NCI-H1417 (cell line): ENCODE results near the gene MRPS30.
"Not testable (repeated sequence)": the region's sequence is repeated elsewhere in the genome, so short reads cannot be mapped to it uniquely, and the experiment has no call there.

ENCODE experiments used
- DNase-seq, 3 experiments: peaks; one replicate each; lab custom pipeline; 2025; lab: John Stamatoyannopoulos, UW

MRPS30 gene

DNA sequence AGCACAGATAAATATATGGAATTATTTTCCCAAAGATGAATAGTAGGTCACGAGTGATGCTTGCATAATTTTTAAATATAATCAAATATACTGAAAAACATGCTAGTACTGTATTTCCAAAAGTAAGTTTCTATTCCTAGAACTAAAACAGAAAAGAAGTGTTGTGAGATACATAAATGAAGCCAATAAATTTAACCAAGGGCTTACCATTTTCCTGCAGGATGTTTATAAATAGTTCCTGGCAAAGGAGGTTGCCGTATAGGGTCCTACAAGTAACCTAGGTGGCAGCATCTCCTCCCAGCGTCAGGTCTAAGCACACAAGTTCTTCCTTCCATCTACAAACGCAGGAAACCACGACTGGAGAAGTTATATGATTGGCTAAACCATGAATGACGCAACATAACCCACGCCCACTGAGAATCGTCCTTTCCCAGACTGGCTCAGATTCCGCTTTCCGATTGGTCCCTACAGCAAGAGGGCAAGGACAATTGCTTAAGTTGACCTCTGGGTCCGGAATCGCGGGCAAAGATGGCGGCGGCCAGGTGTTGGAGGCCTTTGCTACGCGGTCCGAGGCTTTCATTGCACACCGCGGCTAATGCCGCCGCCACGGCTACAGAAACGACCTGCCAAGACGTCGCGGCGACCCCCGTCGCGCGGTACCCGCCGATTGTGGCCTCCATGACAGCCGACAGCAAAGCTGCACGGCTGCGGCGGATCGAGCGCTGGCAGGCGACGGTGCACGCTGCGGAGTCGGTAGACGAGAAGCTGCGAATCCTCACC is at the start of gene MRPS30:
Gene MRPS30, plus strand, starts transcription at position 513 of the 780 bp plus-strand sequence. Its CDS starts 16 bp downstream, at position 529.
- DNase-seq: peak; percentile 98 to 100 (median 100)

DNA sequence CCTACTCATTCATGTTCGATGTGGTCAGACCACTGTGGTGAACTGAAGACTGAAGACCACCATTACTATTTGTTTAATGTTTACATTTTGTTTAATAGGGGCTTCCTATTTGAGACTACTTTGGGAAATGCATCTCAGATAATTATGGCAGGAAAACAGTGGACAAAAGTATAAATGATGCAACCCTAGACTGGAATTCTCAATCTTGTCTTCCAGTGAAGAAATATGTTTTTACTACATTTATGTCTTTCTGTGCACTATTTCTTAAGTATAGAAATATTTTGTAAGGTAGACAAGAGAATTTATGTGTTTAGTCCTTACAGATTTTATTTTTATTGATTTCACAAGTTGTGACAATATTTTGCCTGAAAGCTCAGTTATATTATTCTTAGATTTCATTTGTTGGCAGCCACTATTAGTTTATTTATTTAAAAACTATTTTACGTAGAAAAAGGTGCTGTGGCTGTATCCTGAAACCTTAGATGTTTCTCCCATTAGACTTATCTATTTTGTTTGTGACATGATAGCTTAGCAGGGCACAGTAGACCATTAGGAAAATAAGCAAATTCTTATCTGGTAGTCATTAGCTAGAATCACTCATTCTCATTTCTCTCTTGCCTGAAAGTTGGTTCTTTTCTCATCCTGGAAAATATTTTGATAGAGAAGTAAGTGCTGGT is 39.4 kb upstream of the MRPS30 start:
- no peak for DNase-seq

DNA sequence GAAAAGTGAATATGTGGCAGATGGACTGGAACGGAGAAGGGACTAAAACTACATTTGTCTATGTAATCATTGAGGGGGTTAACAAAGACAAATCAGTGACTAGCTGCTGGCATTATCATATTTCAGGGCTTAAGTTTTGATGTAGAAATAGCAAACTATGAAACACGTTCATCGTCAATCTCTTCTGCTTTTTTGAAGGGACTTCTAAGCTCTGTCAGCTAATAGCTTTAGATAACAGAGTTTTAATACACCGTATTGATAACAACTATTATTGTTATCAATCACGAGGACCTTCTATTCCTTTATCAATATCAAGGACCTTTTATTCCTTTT is 38.9 kb upstream of the MRPS30 start:
- DNase-seq: no peak

DNA sequence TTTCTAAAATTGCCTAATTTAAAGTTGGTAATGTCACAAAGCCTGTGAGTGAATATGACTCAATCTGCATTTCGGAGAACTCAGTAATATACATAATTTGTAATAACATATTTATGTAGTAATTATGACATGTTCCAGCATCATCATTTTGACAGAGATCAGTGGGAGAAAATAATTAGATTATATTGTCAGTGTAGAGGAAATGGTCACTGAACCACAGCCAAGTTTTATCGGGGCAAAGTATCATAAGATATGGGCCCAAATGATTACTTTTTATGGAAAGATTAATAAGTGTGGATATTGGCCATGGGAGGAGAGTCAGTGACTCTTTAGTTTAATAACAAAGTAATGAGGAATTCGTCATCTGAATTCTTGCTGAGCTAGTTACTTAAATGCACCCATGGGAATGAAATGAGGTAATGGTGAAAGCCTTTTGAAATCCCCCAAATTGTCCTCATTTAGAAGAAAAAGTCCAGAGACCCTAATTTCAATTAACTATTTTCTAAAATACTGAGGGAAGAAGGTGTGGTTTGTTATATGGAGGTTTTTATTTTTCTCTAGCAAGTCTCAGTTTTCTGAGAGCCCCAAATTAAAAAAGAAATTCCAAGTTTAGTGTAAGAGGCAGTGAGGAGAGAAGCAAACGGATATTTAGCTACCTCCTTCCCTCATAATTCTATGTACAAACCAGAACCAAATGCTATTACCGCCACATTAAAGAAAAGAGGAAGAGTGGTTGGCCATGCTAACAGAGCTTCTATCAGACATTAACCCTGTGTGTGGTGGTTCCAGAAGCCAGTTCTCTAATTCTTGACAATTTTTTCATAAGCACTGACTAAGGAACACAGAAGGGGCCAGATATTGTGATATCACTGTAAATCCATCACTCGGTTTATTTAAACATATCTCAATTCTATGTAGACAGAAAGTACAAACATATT is 37.7 kb upstream of the MRPS30 start:
- no peak for DNase-seq

- not testable (repeated sequence) for DNase-seq
These were observed 36.4 kb upstream of the MRPS30 start for GRCh38 chr5:44772397-44772796.

GRCh38 chr5:44774279-44774880 is 34.4 kb upstream of the MRPS30 start:
- peak; percentile 6 to 69 (median 56) for DNase-seq

DNA sequence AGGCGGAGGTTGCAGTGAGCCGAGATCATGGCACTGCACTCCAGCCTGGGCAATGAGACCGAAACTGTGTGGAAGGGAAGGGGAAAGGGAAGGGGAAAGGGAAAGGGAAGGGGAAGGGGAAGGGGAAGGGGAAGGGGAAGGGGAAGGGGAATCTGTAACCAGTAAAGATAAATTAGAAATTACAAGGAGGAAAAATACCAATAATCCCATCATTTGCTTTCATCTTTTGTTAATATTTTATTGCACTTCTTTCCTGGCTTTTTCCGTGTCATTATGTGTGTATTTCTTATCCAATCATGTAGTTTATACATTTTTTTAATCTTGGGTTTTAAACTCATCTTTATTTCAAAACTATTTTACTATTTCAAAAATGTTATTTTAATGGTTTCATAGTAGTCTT is 29.6 kb upstream of the MRPS30 start:
- DNase-seq: no peak

- no peak for DNase-seq
These were observed 25.0 kb upstream of the MRPS30 start for GRCh38 chr5:44783634-44784315.

GRCh38 chr5:44787731-44788130 is 21.0 kb upstream of the MRPS30 start:
- no peak for DNase-seq

- DNase-seq: not testable (repeated sequence)
These were observed 19.3 kb upstream of the MRPS30 start for GRCh38 chr5:44789372-44789995.

DNA sequence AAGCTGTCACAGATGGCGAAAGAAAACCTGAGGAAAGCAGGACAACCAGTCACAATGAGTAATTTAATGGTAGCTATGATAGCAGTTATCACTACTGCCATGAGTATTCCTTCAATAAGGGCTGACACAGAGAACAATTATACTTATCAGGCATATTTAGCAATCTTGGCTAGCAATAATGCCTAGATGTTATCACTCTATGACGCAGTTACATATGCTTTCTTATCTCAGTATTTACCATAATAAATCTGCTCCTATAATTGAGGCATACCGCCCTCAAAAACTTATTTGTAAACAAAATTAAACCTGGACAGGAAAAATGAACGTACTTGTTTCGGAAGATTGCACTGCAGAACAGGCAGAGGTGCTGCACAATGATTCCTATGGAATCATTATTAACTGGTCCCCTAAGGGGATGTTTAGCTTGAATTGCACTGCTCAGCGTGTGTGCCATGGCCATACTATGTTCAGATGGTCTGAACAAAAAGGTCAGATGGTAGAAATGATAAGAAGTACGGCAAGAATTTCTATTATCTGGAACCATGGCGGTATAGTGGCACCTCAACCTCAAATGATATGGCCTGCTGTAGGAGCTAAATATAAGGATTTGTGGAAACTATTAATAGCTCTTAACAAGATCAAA is 16.6 kb upstream of the MRPS30 start:
- not testable (repeated sequence) for DNase-seq

GRCh38 chr5:44794371-44794770 is 14.4 kb upstream of the MRPS30 start:
- DNase-seq: no peak

GRCh38 chr5:44795496-44795895 is 13.3 kb upstream of the MRPS30 start:
- DNase-seq: no peak

DNA sequence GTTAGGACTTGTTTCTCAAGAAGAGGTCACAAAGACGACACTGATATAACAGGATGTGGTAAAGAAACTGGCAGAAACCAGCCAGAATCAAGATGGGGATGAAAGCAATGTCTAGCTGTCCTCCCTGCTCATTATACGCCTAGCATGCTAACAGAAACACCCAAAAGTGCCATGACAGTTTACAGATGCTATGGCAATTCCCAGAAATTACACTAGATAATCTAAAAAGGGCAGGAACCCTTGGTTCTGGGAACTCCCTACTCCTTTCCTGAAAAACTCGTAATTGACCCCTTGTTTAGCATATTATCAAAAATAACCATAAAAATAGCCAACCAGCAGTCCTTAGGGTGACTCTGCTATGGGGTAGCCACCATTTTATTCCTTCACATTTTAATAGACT is 10.9 kb upstream of the MRPS30 start:
- no peak for DNase-seq

DNA sequence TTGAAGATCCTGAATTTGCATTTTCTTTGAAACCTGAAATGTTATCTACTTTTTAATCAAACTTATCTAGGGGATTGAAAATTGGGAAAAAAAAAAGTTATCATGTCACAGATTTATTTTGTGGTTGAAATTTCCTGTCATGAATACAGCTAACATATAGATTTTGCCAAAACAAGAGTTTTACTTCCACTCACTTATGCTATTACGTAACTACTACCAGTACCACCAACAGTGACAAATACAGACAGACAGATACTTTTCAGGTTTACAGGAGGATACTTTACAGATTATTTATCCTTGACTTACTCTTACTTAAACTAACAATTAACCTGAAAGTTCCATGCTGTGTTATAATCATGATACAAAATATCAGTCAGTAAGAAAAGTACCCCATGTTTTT is 6.8 kb upstream of the MRPS30 start:
- DNase-seq: no peak

GRCh38 chr5:44806608-44807007 is 2.1 kb upstream of the MRPS30 start:
- no peak for DNase-seq

GRCh38 chr5:44807269-44807668 is 1.5 kb upstream of the MRPS30 start:
- DNase-seq: no peak

DNA sequence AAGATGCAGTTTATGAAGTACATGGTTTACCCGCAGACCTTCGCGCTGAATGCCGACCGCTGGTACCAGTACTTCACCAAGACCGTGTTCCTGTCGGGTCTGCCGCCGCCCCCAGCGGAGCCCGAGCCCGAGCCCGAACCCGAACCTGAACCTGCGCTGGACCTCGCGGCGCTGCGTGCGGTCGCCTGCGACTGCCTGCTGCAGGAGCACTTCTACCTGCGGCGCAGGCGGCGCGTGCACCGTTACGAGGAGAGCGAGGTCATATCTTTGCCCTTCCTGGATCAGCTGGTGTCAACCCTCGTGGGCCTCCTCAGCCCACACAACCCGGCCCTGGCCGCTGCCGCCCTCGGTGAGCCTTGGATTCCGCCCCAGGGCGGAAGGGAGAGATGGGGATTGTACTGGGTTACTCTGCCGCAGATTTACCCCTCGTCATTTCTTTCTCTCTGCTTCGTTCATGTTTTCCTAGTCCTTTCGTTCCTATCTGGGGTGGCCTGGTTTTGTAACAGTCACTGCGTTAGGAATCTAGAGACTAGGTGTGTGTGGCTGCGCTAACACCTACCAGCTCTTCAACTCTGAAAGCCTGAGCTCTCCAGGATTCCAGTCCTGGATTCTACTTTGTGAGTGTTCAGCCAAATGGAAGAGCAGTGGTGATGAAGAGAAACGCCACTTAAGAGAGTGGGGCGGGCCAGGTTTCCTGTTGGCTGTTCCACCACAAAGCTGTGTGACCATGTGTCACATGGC is 638 bp downstream of the MRPS30 start:
- peak; percentile 73 to 85 (median 82) for DNase-seq

GRCh38 chr5:44809956-44810420 is 1.2 kb downstream of the MRPS30 start:
- no peak for DNase-seq

DNA sequence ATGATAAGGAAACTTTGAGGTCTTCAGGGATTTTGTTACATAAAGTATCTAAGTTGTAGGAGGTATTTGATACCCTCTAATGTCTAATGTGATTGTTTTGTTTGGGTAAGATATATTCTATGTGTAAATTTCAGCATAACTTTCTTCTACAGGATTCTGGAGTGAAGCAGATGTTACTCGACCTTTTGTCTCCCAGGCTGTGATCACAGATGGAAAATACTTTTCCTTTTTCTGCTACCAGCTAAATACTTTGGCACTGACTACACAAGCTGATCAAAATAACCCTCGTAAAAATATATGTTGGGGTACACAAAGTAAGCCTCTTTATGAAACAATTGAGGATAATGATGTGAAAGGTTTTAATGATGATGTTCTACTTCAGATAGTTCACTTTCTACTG is 6.0 kb downstream of the MRPS30 start:
- DNase-seq: no peak
